BJ (cell line): ENCODE measurements around the gene MDK. TPM values are rescaled to one million over a fixed set of nuclear protein-coding genes. Genes with fewer than 3 reads are reported as not detected.

Experiments
- CTCF ChIA-PET: fragments of 350-600 bp; formaldehyde crosslinking; extraction: SDS; loops from one replicate; lab custom pipeline; 2021; ENCODE audit warnings: antibody characterized with exemption, inconsistent platforms; lab: Yijun Ruan, JAX
- POLR2A ChIA-PET: fragments of 300-600 bp; sonication (Branson Sonifier 250); formaldehyde crosslinking; extraction: SDS; loops from one replicate; lab custom pipeline; 2021; ENCODE audit warnings: antibody characterized with exemption; lab: Charles Lee
- DNase-seq: peaks from one replicate; pipeline ENCODE4 v3.0.0-alpha.2; 2011; ENCODE audit warnings: low read depth
- H3K27me3 ChIP-seq: 2 replicates; pipeline ENCODE4 v1.6.0; 2011; ENCODE audit warnings: low read length; ENCODE audit not compliant: control insufficient read depth, insufficient read depth
- H3K36me3 ChIP-seq: 2 replicates; pipeline ENCODE4 v1.5.1; 2011; ENCODE audit warnings: low read length; ENCODE audit not compliant: control insufficient read depth, insufficient read depth
- H3K4me3 ChIP-seq: 2 replicates; pipeline ENCODE4 v1.5.1; 2011; ENCODE audit warnings: low read depth, mild to moderate bottlenecking, control low read depth, low read length
- polyA minus RNA-seq: library from RNA; depleted of rRNA, polyadenylated mRNA; stranded (reverse); fragments of >200 nt; gene quantifications from 2 replicates; pipeline ENCODE4 v1.2.3, GENCODE V29; 2011; rRNA and poly(A)+ RNA removed
- polyA plus RNA-seq: library from polyadenylated mRNA; depleted of rRNA; stranded (reverse); fragments of >200 nt; gene quantifications from 2 replicates; pipeline ENCODE4 v1.2.3, GENCODE V29; 2011; rRNA removed
- TF ChIP-seq, protein P1 (sequence below): IDR thresholded peaks from 2 replicates; pipeline ENCODE4 v1.5.1; 2011; ENCODE audit warnings: low read depth, mild to moderate bottlenecking, control low read depth, inconsistent platforms, low read length, moderate library complexity; ENCODE audit not compliant: insufficient read depth

MDK gene, protein sequence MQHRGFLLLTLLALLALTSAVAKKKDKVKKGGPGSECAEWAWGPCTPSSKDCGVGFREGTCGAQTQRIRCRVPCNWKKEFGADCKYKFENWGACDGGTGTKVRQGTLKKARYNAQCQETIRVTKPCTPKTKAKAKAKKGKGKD
- polyA plus RNA-seq, result 77.0 and 91.9 TPM in 2 replicates
- polyA minus RNA-seq, result 12.4 and 14.2 TPM in 2 replicates

DNA sequence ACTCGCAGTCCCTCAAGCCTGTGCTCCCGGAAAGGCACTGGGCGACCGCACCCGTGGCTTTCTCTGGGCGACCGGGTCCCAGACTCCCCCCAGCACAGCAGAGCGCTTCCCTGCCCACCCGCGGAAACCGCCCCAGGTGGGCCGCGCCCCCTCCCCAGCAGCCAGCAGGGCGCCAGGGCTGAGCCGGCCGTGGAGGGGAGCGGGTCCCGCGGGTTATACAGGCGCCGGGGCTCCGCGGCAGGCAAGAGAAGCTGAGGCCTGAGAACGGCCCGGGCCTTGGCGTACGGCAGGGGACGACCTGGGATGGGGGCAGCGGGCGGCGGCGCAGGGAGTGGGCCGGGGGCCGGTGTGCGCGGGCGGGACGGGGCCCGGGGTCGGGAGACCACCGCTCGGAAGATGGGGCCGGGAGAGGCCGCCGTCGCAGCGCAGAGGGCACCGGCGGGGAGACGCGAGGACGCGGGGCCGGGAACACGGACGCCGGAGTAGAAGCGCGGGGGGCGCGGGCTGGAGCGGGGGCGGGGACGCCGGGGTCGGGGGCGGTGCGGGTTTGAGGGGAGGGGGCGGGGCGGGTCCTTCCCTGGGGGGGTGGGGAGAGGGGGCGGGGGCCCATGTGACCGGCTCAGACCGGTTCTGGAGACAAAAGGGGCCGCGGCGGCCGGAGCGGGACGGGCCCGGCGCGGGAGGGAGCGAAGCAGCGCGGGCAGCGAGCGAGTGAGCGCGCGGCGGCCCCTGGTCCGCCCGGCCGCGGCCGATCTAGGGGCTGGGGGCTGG, at the start of gene MDK:
Gene MDK (plus strand): TSS at position 622 of the 771 bp plus-strand sequence. CDS start 389 bp downstream, outside the sequence.
- TF ChIP-seq, protein P1, sequence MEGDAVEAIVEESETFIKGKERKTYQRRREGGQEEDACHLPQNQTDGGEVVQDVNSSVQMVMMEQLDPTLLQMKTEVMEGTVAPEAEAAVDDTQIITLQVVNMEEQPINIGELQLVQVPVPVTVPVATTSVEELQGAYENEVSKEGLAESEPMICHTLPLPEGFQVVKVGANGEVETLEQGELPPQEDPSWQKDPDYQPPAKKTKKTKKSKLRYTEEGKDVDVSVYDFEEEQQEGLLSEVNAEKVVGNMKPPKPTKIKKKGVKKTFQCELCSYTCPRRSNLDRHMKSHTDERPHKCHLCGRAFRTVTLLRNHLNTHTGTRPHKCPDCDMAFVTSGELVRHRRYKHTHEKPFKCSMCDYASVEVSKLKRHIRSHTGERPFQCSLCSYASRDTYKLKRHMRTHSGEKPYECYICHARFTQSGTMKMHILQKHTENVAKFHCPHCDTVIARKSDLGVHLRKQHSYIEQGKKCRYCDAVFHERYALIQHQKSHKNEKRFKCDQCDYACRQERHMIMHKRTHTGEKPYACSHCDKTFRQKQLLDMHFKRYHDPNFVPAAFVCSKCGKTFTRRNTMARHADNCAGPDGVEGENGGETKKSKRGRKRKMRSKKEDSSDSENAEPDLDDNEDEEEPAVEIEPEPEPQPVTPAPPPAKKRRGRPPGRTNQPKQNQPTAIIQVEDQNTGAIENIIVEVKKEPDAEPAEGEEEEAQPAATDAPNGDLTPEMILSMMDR, result no peak
- ChIA-PET POLR2A (no interaction called here), CTCF (no interaction called here)
- Histone ChIP-seq H3K27me3 (no peaks in the 10 kb centered on the region), H3K36me3 (peaks cover 5% of the 10 kb centered on the region), H3K4me3 (peak within 1 kb of the TSS; percentile 44)
- DNase-seq, result no peak

- CTCF ChIA-PET, result interaction anchor here (0.8 to 3.2 kb wide), 3 partner anchors 11 to 94 kb away, joined by 3 to 15 read pairs (median 3); no protein-coding TSS in a partner anchor
- Histone ChIP-seq H3K36me3 (no peaks in the 10 kb centered on the region), H3K4me3 (no peak overlapping the region), H3K27me3 (peaks cover 22% of the 10 kb centered on the region)
- no peak for DNase-seq
- POLR2A ChIA-PET, result no interaction called here
- TF ChIP-seq, protein P1, result no peak
Measured at GRCh38 chr11:46332093-46332567, 49.3 kb upstream of the MDK start.

GRCh38 chr11:46332568-46333393, 48.7 kb upstream of the MDK start:
- Histone ChIP-seq H3K4me3 (peak overlapping the region; percentile 27), H3K36me3 (no peaks in the 10 kb centered on the region), H3K27me3 (peaks cover 22% of the 10 kb centered on the region)
- ChIA-PET POLR2A (no interaction called here), CTCF (interaction anchor here (0.6 to 3.2 kb wide), 3 partner anchors 10 to 93 kb away, joined by 3 to 15 read pairs (median 3); no protein-coding TSS in a partner anchor)
- DNase-seq, result no peak
- TF ChIP-seq, protein P1, result no peak

DNA sequence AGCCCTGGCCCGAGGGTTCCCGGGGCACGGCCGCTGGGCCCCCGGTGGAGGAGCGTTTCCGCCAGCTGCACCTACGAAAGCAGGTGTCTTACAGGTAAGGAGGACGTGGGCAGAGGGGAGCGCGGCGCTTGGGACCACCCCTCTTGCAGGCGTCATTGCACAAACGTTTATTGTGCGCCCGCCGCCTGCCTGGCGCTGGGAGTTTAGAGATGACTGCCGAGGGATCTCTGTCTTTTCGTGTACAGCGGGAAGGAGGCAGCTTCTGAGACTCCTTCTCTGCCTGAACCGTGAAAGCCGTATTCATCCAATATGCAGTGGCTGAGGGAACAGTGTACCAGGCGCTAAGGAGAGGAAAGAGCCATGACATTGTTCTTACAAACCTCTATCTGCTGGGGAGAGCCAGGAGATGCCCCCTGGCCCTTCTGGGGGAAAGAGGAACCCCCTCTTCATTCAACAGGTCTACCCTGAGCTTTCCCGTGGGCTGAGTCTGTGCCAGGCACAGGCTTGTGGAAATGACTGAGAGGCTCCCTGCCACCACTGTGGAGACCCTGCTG, 48.0 kb upstream of the MDK start:
- H3K27me3 ChIP-seq, result peaks cover 22% of the 10 kb centered on the region
- CTCF ChIA-PET, result interaction anchor here (0.6 to 1.0 kb wide), 4 partner anchors 14 to 83 kb away, joined by 3 read pairs; partner anchors contain the start of gene DGKZ
- H3K4me3 ChIP-seq, result no peak overlapping the region
- H3K36me3 ChIP-seq, result no peaks in the 10 kb centered on the region
- POLR2A ChIA-PET, result no interaction called here
- DNase-seq, result no peak
- TF ChIP-seq, protein P1, result no peak
